Thoracic aorta (tissue), 2 donors: ENCODE results near the gene PTCD1. TPM values are rescaled to one million over a fixed set of nuclear protein-coding genes. Genes with fewer than 3 reads are reported as not detected.

Experiments
- ATAC-seq: fragments of 150-250 bp; one replicate; pipeline ENCODE4 v1.8.0; 2017; ENCODE audit warnings: low read depth; ENCODE audit not compliant: insufficient number of reproducible peaks, low FRiP score
- DNase-seq: peaks from one replicate; pipeline ENCODE4 v3.0.0-alpha.2; 2020; ENCODE audit warnings: low spot score
- H3K27ac ChIP-seq, 2 donors: fragments of 200-600 bp; sonication (generic); 1 replicate in 1 of 2; 2 replicates in 1 of 2; pipeline ENCODE4 v1.5.1; 2016; ENCODE audit warnings: mild to moderate bottlenecking in 2 of 2, moderate library complexity in 2 of 2
- H3K27me3 ChIP-seq: fragments of 200-600 bp; sonication (generic); replicated peaks from 2 replicates; pipeline ENCODE4 v1.6.0; 2016; ENCODE audit warnings: mild to moderate bottlenecking; ENCODE audit not compliant: insufficient read depth
- H3K36me3 ChIP-seq: fragments of 200-600 bp; sonication (generic); one replicate; pipeline ENCODE4 v1.5.1; 2016
- H3K4me1 ChIP-seq, 2 donors: fragments of 200-600 bp; sonication (generic); 1 replicate in 1 of 2; 2 replicates in 1 of 2; pipeline versions ENCODE4 v1.5.1 to v1.6.0; 2016; ENCODE audit warnings: low read depth in 2 of 2, mild to moderate bottlenecking in 1 of 2; ENCODE audit not compliant: control insufficient read depth in 1 of 2
- H3K4me3 ChIP-seq: fragments of 200-600 bp; sonication (generic); 2 replicates; pipeline ENCODE4 v1.5.1; 2016; ENCODE audit warnings: mild to moderate bottlenecking
- H3K9me3 ChIP-seq: fragments of 200-600 bp; sonication (generic); 2 replicates; pipeline ENCODE4 v1.5.1; 2016
- CTCF ChIP-seq: fragments of 200-600 bp; sonication (generic); IDR thresholded peaks from one replicate; pipeline ENCODE4 v1.5.1; 2019; ENCODE audit warnings: antibody characterized with exemption
- total RNA-seq, 2 donors: library from RNA; depleted of rRNA; stranded (reverse); fragments of >200 nt; gene quantifications; one replicate each; pipeline versions ENCODE4 v1.1.0 to v1.2.3, GENCODE V29; 2016

PTCD1 gene
- total RNA-seq, 2 donors from 2014 or later: 5.1 to 23.7 TPM

- ATAC-seq: no peak
- H3K36me3 ChIP-seq: peaks cover 72% of the 10 kb centered on the region
These were observed 17.7 kb upstream of the PTCD1 start for GRCh38 chr7:99456288-99456687.

GRCh38 chr7:99455874-99456273 lies 17.3 kb upstream of the PTCD1 start:
- ATAC-seq (no peak), DNase-seq (no peak)
- no peak for TF ChIP-seq CTCF
- no peaks in the 10 kb centered on the region for H3K27me3 ChIP-seq
- H3K4me1 ChIP-seq: no peaks in the 10 kb centered on the region
- no peak overlapping the region for H3K4me3 ChIP-seq
- H3K27ac ChIP-seq: no peak overlapping the region
- H3K36me3 ChIP-seq: peaks cover 76% of the 10 kb centered on the region
- no peaks in the 10 kb centered on the region for H3K9me3 ChIP-seq

More at GRCh38 chr7:99456288-99456687, 17.7 kb upstream of the PTCD1 start:
- H3K9me3 ChIP-seq: no peaks in the 10 kb centered on the region
- H3K4me1 ChIP-seq: no peaks in the 10 kb centered on the region
- no peaks in the 10 kb centered on the region for H3K27me3 ChIP-seq
- H3K4me3 ChIP-seq: no peak overlapping the region
- TF ChIP-seq CTCF: no peak
- no peak overlapping the region for H3K27ac ChIP-seq
- DNase-seq: no peak

DNA sequence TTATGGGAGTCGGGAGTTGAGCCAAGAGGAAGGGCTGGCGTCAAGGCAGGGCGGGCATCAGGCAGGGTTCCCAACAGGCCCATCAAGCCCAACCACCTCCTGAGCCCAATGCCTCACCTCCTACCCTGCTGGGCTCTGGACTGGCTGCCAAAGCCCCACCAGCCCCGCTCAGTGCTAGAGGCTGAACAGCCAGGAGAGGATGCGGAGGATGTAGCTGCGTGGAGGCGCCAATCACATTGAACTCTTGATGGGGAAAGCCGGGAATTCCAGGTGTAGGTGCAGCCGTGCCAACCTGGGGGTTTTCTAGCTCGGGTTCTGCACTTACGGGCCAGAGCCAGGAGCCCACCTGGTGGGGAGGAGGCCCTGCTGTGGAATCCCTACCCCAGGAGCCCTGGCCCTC lies 14.5 kb upstream of the PTCD1 start:
- no peaks in the 10 kb centered on the region for H3K27me3 ChIP-seq
- peaks cover 88% of the 10 kb centered on the region for H3K36me3 ChIP-seq
- no peak for ATAC-seq
- no peaks in the 10 kb centered on the region for H3K9me3 ChIP-seq
- no peak for DNase-seq
- no peak for TF ChIP-seq CTCF
- H3K4me1 ChIP-seq: no peaks in the 10 kb centered on the region
- H3K27ac ChIP-seq: no peak overlapping the region
- no peak overlapping the region for H3K4me3 ChIP-seq

- Histone ChIP-seq H3K36me3 (peaks cover 88% of the 10 kb centered on the region), H3K27ac (no peak overlapping the region), H3K4me1 (no peaks in the 10 kb centered on the region), H3K27me3 (no peaks in the 10 kb centered on the region), H3K9me3 (no peaks in the 10 kb centered on the region), H3K4me3 (no peak overlapping the region)
- DNase-seq: no peak
- TF ChIP-seq CTCF: no peak
- no peak for ATAC-seq
These were observed 13.9 kb upstream of the PTCD1 start for GRCh38 chr7:99452541-99452940.

DNA sequence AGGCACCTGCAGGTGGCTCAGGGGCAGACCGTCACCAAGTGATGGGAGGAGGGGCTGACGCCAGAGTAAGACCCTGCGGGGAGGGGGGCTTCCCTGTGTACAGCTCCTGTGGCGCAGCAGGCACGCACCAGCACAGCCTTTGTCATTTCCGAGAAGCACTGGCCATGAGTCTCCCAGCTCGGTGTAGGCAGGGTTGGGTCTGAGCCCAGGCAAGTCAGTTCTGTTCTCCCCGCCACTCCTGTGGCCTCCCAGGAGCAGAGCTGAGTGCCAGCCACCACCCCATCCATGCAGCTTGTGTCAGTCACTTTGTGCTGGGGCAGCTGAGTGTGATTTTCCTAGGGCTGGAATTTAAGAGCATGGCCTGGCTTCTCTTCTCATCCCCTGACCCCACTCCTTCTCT lies 13.3 kb upstream of the PTCD1 start:
- no peaks in the 10 kb centered on the region for H3K27me3 ChIP-seq
- TF ChIP-seq CTCF: no peak
- H3K4me3 ChIP-seq: no peak overlapping the region
- ATAC-seq (no peak), DNase-seq (no peak)
- no peak overlapping the region for H3K27ac ChIP-seq
- H3K9me3 ChIP-seq: no peaks in the 10 kb centered on the region
- H3K36me3 ChIP-seq: peaks cover 85% of the 10 kb centered on the region
- H3K4me1 ChIP-seq: no peaks in the 10 kb centered on the region
